OCI-LY1 (cell line): ENCODE results near the gene LRRTM3.

Source experiments
- H2AFZ ChIP-seq: fragments of 200-600 bp; sonication (generic), shearing (Covaris generic); 2 replicates; pipeline ENCODE4 v1.6.0; 2014; ENCODE audit warnings: antibody characterized with exemption, mild to moderate bottlenecking, low read length
- H3F3A ChIP-seq: fragments of 200-600 bp; sonication (generic), shearing (Covaris generic); 2 replicates; pipeline ENCODE4 v1.6.0; 2014; ENCODE audit warnings: mild to moderate bottlenecking, antibody characterized with exemption, low read length, moderate library complexity; ENCODE audit not compliant: insufficient read depth
- H3K27ac ChIP-seq: fragments of 200-600 bp; sonication (generic); 2 replicates; pipeline ENCODE4 v1.5.1; 2014; ENCODE audit warnings: low read length, mixed run types, mild to moderate bottlenecking, low read depth; ENCODE audit not compliant: poor library complexity, severe bottlenecking
- H3K27me3 ChIP-seq: fragments of 200-600 bp; sonication (generic); 2 replicates; pipeline ENCODE4 v1.6.0; 2014; ENCODE audit warnings: antibody characterized with exemption, mild to moderate bottlenecking, low read length, moderate library complexity; ENCODE audit not compliant: insufficient read depth
- H3K36me3 ChIP-seq: fragments of 200-600 bp; sonication (generic); 2 replicates; pipeline ENCODE4 v1.6.1; 2014; ENCODE audit warnings: mild to moderate bottlenecking, antibody characterized with exemption, low read length, moderate library complexity, mixed read lengths; ENCODE audit not compliant: insufficient read depth
- H3K4me1 ChIP-seq: fragments of 200-600 bp; sonication (generic); 2 replicates; pipeline ENCODE4 v1.5.1; 2014; ENCODE audit warnings: mild to moderate bottlenecking, low read length, moderate library complexity; ENCODE audit not compliant: insufficient read depth, severe bottlenecking
- H3K4me2 ChIP-seq: fragments of 200-600 bp; sonication (generic), shearing (Covaris generic); 2 replicates; pipeline ENCODE4 v1.6.1; 2014; ENCODE audit warnings: low read length
- H3K4me3 ChIP-seq: fragments of 200-600 bp; sonication (generic); 2 replicates; pipeline ENCODE4 v1.5.1; 2014; ENCODE audit warnings: low read length, low read depth, mild to moderate bottlenecking, mixed read lengths; ENCODE audit not compliant: poor library complexity, severe bottlenecking
- H3K79me2 ChIP-seq: fragments of 200-600 bp; shearing (Covaris generic); 2 replicates; pipeline ENCODE4 v1.6.1; 2016; ENCODE audit warnings: mixed run types, low read length, mixed read lengths; ENCODE audit not compliant: insufficient read depth
- H3K9ac ChIP-seq: fragments of 200-600 bp; sonication (generic), shearing (Covaris generic); 2 replicates; pipeline ENCODE4 v1.6.1; 2014; ENCODE audit warnings: mild to moderate bottlenecking, low read length, mixed read lengths
- H3K9me2 ChIP-seq: fragments of 200-600 bp; sonication (generic), shearing (Covaris generic); 2 replicates; pipeline ENCODE4 v1.6.1; 2014; ENCODE audit warnings: low read depth, mild to moderate bottlenecking, low read length, mixed read lengths
- H3K9me3 ChIP-seq: fragments of 200-600 bp; shearing (Covaris generic); 2 replicates; pipeline ENCODE4 v1.6.1; 2014; ENCODE audit warnings: low read length, mixed read lengths
- H4K20me1 ChIP-seq: fragments of 200-600 bp; sonication (generic), shearing (Covaris generic); 2 replicates; pipeline ENCODE4 v1.6.0; 2016; ENCODE audit warnings: mild to moderate bottlenecking, low read length; ENCODE audit not compliant: insufficient read depth
- EZH2 ChIP-seq: fragments of 200-600 bp; sonication (generic), shearing (Covaris generic); IDR thresholded peaks from 2 replicates; pipeline ENCODE4 v1.8.0; 2017; ENCODE audit warnings: borderline replicate concordance, mixed run types, mild to moderate bottlenecking, antibody characterized with exemption, low read length, moderate library complexity, mixed read lengths
- TF ChIP-seq, protein P1 (sequence below): fragments of 200-600 bp; sonication (generic), shearing (Covaris generic); IDR thresholded peaks from 2 replicates; pipeline ENCODE4 v1.5.1; 2017; ENCODE audit warnings: mild to moderate bottlenecking, antibody characterized with exemption, low read length, moderate library complexity, mixed read lengths

LRRTM3 gene

GRCh38 chr10:66999762-67000545, 74.1 kb downstream of the LRRTM3 start:
- Histone ChIP-seq H3K9me3 (no peaks in the 10 kb centered on the region), H2AFZ (no peak overlapping the region), H3K27ac (no peak overlapping the region), H3K79me2 (no peaks in the 10 kb centered on the region), H3K9me2 (no peaks in the 10 kb centered on the region), H3K4me3 (no peak overlapping the region), H3K36me3 (no peaks in the 10 kb centered on the region), H3K4me1 (no peaks in the 10 kb centered on the region), H3K4me2 (no peak overlapping the region), H4K20me1 (no peaks in the 10 kb centered on the region), H3F3A (no peaks in the 10 kb centered on the region), H3K27me3 (no peaks in the 10 kb centered on the region), H3K9ac (no peak overlapping the region)
- TF ChIP-seq EZH2: no peak
- TF ChIP-seq, protein P1, sequence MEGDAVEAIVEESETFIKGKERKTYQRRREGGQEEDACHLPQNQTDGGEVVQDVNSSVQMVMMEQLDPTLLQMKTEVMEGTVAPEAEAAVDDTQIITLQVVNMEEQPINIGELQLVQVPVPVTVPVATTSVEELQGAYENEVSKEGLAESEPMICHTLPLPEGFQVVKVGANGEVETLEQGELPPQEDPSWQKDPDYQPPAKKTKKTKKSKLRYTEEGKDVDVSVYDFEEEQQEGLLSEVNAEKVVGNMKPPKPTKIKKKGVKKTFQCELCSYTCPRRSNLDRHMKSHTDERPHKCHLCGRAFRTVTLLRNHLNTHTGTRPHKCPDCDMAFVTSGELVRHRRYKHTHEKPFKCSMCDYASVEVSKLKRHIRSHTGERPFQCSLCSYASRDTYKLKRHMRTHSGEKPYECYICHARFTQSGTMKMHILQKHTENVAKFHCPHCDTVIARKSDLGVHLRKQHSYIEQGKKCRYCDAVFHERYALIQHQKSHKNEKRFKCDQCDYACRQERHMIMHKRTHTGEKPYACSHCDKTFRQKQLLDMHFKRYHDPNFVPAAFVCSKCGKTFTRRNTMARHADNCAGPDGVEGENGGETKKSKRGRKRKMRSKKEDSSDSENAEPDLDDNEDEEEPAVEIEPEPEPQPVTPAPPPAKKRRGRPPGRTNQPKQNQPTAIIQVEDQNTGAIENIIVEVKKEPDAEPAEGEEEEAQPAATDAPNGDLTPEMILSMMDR: no peak

DNA sequence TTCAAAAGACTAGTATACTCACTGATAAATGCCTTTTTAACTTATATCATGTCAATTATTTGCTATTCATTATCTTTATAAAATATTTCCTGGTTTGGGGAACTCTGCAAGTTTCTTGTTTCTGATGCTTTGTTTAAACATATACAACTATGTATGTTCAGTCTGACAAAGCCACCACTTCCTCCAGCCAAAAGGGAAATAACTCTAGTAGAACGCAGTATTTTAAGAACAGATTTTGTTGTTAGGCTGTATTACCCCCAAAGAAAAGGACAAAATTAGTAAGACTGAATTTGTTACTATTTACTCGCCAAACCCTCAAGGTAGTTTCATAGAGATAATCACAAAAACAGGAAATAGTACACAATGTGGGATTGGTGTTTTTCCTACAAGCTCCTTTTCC, 78.9 kb downstream of the LRRTM3 start:
- no peak overlapping the region for H3K4me2 ChIP-seq
- no peaks in the 10 kb centered on the region for H3F3A ChIP-seq
- no peaks in the 10 kb centered on the region for H4K20me1 ChIP-seq
- no peaks in the 10 kb centered on the region for H3K27me3 ChIP-seq
- H3K36me3 ChIP-seq: no peaks in the 10 kb centered on the region
- H3K9ac ChIP-seq: no peak overlapping the region
- H3K4me3 ChIP-seq: no peak overlapping the region
- no peak overlapping the region for H2AFZ ChIP-seq
- TF ChIP-seq, protein P1: no peak
- TF ChIP-seq EZH2: no peak
- H3K9me3 ChIP-seq: no peaks in the 10 kb centered on the region
- H3K27ac ChIP-seq: no peak overlapping the region
- no peaks in the 10 kb centered on the region for H3K9me2 ChIP-seq
- no peaks in the 10 kb centered on the region for H3K79me2 ChIP-seq
- no peaks in the 10 kb centered on the region for H3K4me1 ChIP-seq

DNA sequence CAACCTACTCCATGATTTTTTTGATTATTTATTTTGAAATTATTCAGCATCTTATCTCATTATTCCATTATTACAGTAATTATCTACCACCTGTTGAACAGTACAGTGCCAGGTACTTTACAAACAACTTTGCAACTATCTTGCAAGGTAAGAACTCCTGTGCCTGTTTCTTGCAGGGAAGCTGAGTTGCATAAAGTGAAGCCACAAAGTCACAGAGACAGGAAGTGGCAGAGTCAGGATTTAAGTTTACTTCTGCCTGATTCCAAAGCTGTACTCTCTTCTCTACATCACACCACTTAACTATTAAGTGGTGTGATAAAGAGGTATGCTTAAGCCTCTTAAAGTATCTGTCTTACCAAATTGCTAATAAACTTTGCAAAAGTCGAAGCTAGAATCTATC, 80.1 kb downstream of the LRRTM3 start:
- Histone ChIP-seq H3K4me2 (no peak overlapping the region), H3F3A (no peaks in the 10 kb centered on the region), H4K20me1 (no peaks in the 10 kb centered on the region), H3K36me3 (no peaks in the 10 kb centered on the region), H3K4me3 (no peak overlapping the region), H3K4me1 (no peaks in the 10 kb centered on the region), H3K27ac (no peak overlapping the region), H3K9ac (no peak overlapping the region), H3K9me2 (no peaks in the 10 kb centered on the region), H3K9me3 (no peaks in the 10 kb centered on the region), H3K27me3 (no peaks in the 10 kb centered on the region), H3K79me2 (no peaks in the 10 kb centered on the region), H2AFZ (no peak overlapping the region)
- no peak for TF ChIP-seq EZH2
- TF ChIP-seq, protein P1: no peak
